Inferior parietal cortex (tissue), 1 donor: ENCODE measurements around the gene CD244.

Experiments
- DNase-seq: peaks from one replicate; pipeline ENCODE4 v3.0.0-alpha.2; 2016; ENCODE audit errors: extremely low spot score

The CD244 gene

GRCh38 chr1:160781914-160782689, 80.6 kb downstream of the CD244 start:
- no peak for DNase-seq

DNA sequence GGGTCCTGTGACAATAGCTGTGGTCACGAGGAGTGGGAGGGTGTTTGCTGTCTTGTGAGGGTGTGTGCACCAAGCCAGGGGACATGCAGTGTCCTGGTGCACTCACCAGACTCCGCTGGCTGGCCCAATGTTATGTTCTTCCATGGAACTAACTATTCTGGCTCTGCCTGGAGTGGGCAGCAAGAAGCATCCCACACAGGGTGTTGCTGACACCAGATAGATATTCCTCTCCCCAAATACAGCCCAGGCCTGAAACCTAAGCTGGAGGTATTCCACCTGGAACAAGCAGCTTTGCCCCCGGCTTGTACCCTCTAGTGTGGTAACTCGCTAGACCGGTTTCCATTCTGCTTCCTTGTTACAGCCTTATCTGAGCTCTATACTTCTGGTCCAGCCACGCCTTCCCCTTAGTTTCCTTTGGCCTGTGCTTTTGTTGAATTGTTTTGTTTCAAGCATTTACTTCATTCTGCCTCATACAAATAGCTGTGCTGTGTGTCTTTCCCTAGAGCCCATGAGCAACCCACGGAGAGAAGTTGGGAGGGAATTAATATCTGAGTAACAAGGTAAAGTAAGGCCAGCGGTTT, 81.4 kb downstream of the CD244 start:
- no peak for DNase-seq

- DNase-seq: no peak
Measured at GRCh38 chr1:160780398-160780755, 82.3 kb downstream of the CD244 start.
